ENCODE data around the gene NHS.

NHS gene

DNA sequence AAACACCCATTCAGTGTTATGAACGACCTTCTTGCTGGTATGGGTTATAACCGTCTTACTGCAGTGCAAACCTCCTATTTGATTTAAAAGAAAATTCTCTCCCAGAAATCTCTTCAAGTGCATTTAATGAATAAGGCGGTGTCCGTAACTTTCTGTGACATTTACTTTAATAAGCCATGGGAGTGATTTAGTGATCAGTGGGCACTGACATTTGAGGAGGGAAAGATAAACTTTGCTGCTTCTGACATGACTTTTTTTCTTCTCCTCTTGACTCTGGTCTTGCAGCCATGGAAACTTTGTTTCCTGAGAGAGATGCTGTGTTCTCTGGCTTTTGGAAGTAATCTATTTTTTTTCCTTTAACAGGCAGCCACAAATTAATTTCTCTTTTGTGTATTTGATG is 106.1 kb downstream of the NHS start:
- H3K9me3 ChIP-seq (replicated peaks; ENCODE audit: insufficient read depth, low read length) = no peaks in the 10 kb centered on the region
- no peaks in the 10 kb centered on the region for H3K9me2 ChIP-seq (replicated peaks; ENCODE audit: insufficient read depth, low read length)
- H3K79me2 ChIP-seq (ENCODE audit: low read length) = no peaks in the 10 kb centered on the region
- H3F3A ChIP-seq (ENCODE audit: insufficient read depth, low read length) = no peaks in the 10 kb centered on the region
- H4K20me1 ChIP-seq (ENCODE audit: insufficient read depth, low read length) = no peaks in the 10 kb centered on the region
- no peak overlapping the region for H3K4me2 ChIP-seq (ENCODE audit: low read depth, low read length)
- no peak overlapping the region for H3K4me3 ChIP-seq (ENCODE audit: low read length)
- no peaks in the 10 kb centered on the region for H3K4me1 ChIP-seq (ENCODE audit: low read length)
- DNase-seq = no peak
- no peak overlapping the region for H3K9ac ChIP-seq (ENCODE audit: low read length)
- H3K36me3 ChIP-seq (replicated peaks; ENCODE audit: insufficient read depth, low read length) = no peaks in the 10 kb centered on the region
- H3K27me3 ChIP-seq (replicated peaks; ENCODE audit: insufficient read depth, low read length) = no peaks in the 10 kb centered on the region
- no peak for TF ChIP-seq CTCF (IDR thresholded peaks at IDR 0.05; ENCODE audit: low read length)
- TF ChIP-seq EZH2phosphoT487 (IDR thresholded peaks at IDR 0.05; ENCODE audit: low read length) = no peak
- no peak for TF ChIP-seq EZH2 (optimal IDR thresholded peaks at IDR 0.05; ENCODE audit: low read depth, low read length)
- no peak overlapping the region for H2AFZ ChIP-seq (ENCODE audit: low read length)
- H3K27ac ChIP-seq (ENCODE audit: low read length) = no peak overlapping the region

GRCh38 chrX:17484592-17484991 is 109.6 kb downstream of the NHS start:
- no peaks in the 10 kb centered on the region for H3K9me2 ChIP-seq (replicated peaks; ENCODE audit: insufficient read depth, low read length)
- no peak for TF ChIP-seq EZH2phosphoT487 (IDR thresholded peaks at IDR 0.05; ENCODE audit: low read length)
- TF ChIP-seq CTCF (IDR thresholded peaks at IDR 0.05; ENCODE audit: low read length) = no peak
- TF ChIP-seq EZH2 (optimal IDR thresholded peaks at IDR 0.05; ENCODE audit: low read depth, low read length) = no peak
- no peak overlapping the region for H3K27ac ChIP-seq (ENCODE audit: low read length)
- H3F3A ChIP-seq (ENCODE audit: insufficient read depth, low read length) = no peaks in the 10 kb centered on the region
- H3K36me3 ChIP-seq (replicated peaks; ENCODE audit: insufficient read depth, low read length) = no peaks in the 10 kb centered on the region
- no peak overlapping the region for H3K4me2 ChIP-seq (ENCODE audit: low read depth, low read length)
- no peaks in the 10 kb centered on the region for H3K4me1 ChIP-seq (ENCODE audit: low read length)
- H3K9ac ChIP-seq (ENCODE audit: low read length) = no peak overlapping the region
- H3K4me3 ChIP-seq (ENCODE audit: low read length) = no peak overlapping the region
- H3K9me3 ChIP-seq (replicated peaks; ENCODE audit: insufficient read depth, low read length) = no peaks in the 10 kb centered on the region
- no peaks in the 10 kb centered on the region for H3K27me3 ChIP-seq (replicated peaks; ENCODE audit: insufficient read depth, low read length)
- DNase-seq = no peak
- no peak overlapping the region for H2AFZ ChIP-seq (ENCODE audit: low read length)
- H3K79me2 ChIP-seq (ENCODE audit: low read length) = no peaks in the 10 kb centered on the region
- no peaks in the 10 kb centered on the region for H4K20me1 ChIP-seq (ENCODE audit: insufficient read depth, low read length)

DNA sequence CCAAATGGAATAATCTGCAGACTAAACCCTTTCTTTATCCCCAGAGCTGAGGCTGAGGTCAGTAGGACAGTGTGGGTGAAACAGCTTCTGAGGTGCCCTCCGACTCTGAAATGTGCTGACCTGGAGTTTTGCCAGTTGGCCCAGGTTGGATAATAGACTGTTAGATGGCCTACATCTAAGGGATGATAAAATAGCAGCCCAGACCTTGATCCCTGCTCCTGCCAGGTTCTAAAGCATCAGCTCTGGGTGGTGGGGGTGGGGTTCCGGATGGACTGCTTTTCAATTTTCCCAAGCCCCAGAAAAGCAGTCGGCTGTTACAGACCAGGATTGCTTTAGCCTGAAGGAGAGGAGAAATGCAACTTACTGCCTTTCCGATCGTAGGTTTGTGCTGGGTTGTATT is 110.4 kb downstream of the NHS start:
- DNase-seq = no peak

More for the DNA sequence above, 110.4 kb downstream of the NHS start:
- Histone ChIP-seq H3K9me2 (replicated peaks; ENCODE audit: insufficient read depth, low read length) (no peaks in the 10 kb centered on the region), H3K9ac (ENCODE audit: low read length) (no peak overlapping the region), H4K20me1 (ENCODE audit: insufficient read depth, low read length) (no peaks in the 10 kb centered on the region), H3F3A (ENCODE audit: insufficient read depth, low read length) (no peaks in the 10 kb centered on the region), H3K4me1 (ENCODE audit: low read length) (no peaks in the 10 kb centered on the region), H3K27me3 (replicated peaks; ENCODE audit: insufficient read depth, low read length) (no peaks in the 10 kb centered on the region), H3K4me3 (ENCODE audit: low read length) (no peak overlapping the region), H3K36me3 (replicated peaks; ENCODE audit: insufficient read depth, low read length) (no peaks in the 10 kb centered on the region), H2AFZ (ENCODE audit: low read length) (no peak overlapping the region), H3K27ac (ENCODE audit: low read length) (no peak overlapping the region), H3K4me2 (ENCODE audit: low read depth, low read length) (no peak overlapping the region), H3K9me3 (replicated peaks; ENCODE audit: insufficient read depth, low read length) (no peaks in the 10 kb centered on the region), H3K79me2 (ENCODE audit: low read length) (no peaks in the 10 kb centered on the region)
- TF ChIP-seq CTCF (IDR thresholded peaks at IDR 0.05; ENCODE audit: low read length) = no peak
- no peak for TF ChIP-seq EZH2phosphoT487 (IDR thresholded peaks at IDR 0.05; ENCODE audit: low read length)
- no peak for TF ChIP-seq EZH2 (optimal IDR thresholded peaks at IDR 0.05; ENCODE audit: low read depth, low read length)
